Vagina (tissue), 2 donors: ENCODE results near the gene ADORA2A.

Source experiments
- CTCF ChIP-seq, 3 experiments: fragments of 450-650 bp in 2 of 3; fragments of 200-600 bp in 1 of 3; sonication (generic) in 1 of 3; IDR thresholded peaks; one replicate each; pipeline ENCODE4 v1.5.1; 2017 to 2019; ENCODE audit warnings: antibody characterized with exemption in 3 of 3, mild to moderate bottlenecking in 2 of 3, moderate library complexity in 2 of 3
- POLR2A ChIP-seq, 2 donors: fragments of 450-650 bp; IDR thresholded peaks; one replicate each; pipeline ENCODE4 v1.6.1; 2017; ENCODE audit warnings: antibody characterized with exemption in 2 of 2, mild to moderate bottlenecking in 2 of 2, moderate library complexity in 2 of 2
- POLR2AphosphoS5 ChIP-seq, 2 donors: sonication (generic); formaldehyde crosslinking; IDR thresholded peaks; one replicate each; pipeline ENCODE4 v1.9.0; 2017; ENCODE audit warnings: antibody characterized with exemption in 2 of 2, mild to moderate bottlenecking in 2 of 2, low read depth in 1 of 2; ENCODE audit not compliant: insufficient read depth in 1 of 2

- TF ChIP-seq CTCF (IDR thresholded peaks at IDR 0.05) = no peak
- no peak for TF ChIP-seq POLR2A (IDR thresholded peaks at IDR 0.05)
- TF ChIP-seq POLR2AphosphoS5 (IDR thresholded peaks at IDR 0.05; ENCODE audit: insufficient read depth in 1 of 2, low read depth in 1 of 2) = no peak
Observed at GRCh38 chr22:24380905-24381230, 46.5 kb upstream of the ADORA2A start.
